Upper lobe of left lung (tissue), 6 donors: ENCODE data around the gene NUP107. TPM values are rescaled to one million over a fixed set of nuclear protein-coding genes. Genes with fewer than 3 reads are reported as not detected.

Experiments
- ATAC-seq, 2 donors: fragments of 200-7000 bp; cut with Tn5 transposase; one replicate each; pipeline ENCODE4 v1.9.1; 2022; ENCODE audit warnings: mild to moderate bottlenecking in 2 of 2, moderate library complexity in 2 of 2; ENCODE audit not compliant: low FRiP score in 2 of 2
- DNase-seq, 2 donors: peaks; one replicate each; pipeline ENCODE4 v3.0.0-alpha.2; 2019 to 2020
- H3K27ac ChIP-seq, 4 donors: fragments of 200-600 bp; sonication (generic); one replicate each; pipeline ENCODE4 v1.5.1; 2016 to 2019
- H3K27me3 ChIP-seq, 4 donors: fragments of 200-600 bp; sonication (generic); one replicate each; pipeline ENCODE4 v1.5.1; 2017 to 2019
- H3K36me3 ChIP-seq, 4 donors: fragments of 200-600 bp; sonication (generic); one replicate each; pipeline ENCODE4 v1.5.1; 2016 to 2019
- H3K4me1 ChIP-seq, 4 donors: fragments of 200-600 bp; sonication (generic); one replicate each; pipeline ENCODE4 v1.5.1; 2018 to 2019
- H3K4me3 ChIP-seq, 4 donors: fragments of 200-600 bp; sonication (generic); one replicate each; pipeline ENCODE4 v1.5.1; 2017 to 2019; ENCODE audit warnings: mild to moderate bottlenecking in 2 of 4, moderate library complexity in 1 of 4
- H3K9me3 ChIP-seq, 4 donors: fragments of 200-600 bp; sonication (generic); one replicate each; pipeline ENCODE4 v1.5.1; 2018 to 2019
- CTCF ChIP-seq, 6 experiments: fragments of 450-650 bp in 4 of 6; fragments of 200-600 bp in 2 of 6; sonication (generic) in 2 of 6; IDR thresholded peaks; one replicate each; pipeline ENCODE4 v1.5.1; 2016 to 2019; ENCODE audit warnings: antibody characterized with exemption in 6 of 6
- EP300 ChIP-seq, 4 donors: sonication (generic); formaldehyde crosslinking; IDR thresholded peaks; one replicate each; pipeline ENCODE4 v1.5.1; 2017; ENCODE audit warnings: antibody characterized with exemption in 4 of 4, control low read depth in 2 of 4
- POLR2A ChIP-seq, 4 donors: fragments of 450-650 bp; IDR thresholded peaks; one replicate each; pipeline ENCODE4 v1.5.1; 2016 to 2017; ENCODE audit warnings: antibody characterized with exemption in 4 of 4, mild to moderate bottlenecking in 2 of 4
- POLR2AphosphoS5 ChIP-seq, 2 donors: sonication (generic); formaldehyde crosslinking; IDR thresholded peaks; one replicate each; pipeline ENCODE4 v1.5.1; 2017; ENCODE audit warnings: antibody characterized with exemption in 2 of 2
- WGBS, 2 donors: methylation state at CpG; one replicate each; pipeline ENCODE4 v1.1.5; 2017 to 2018; 5-methylcytosine and 5-hydroxymethylcytosine counted together
- total RNA-seq, 6 donors: library from RNA; depleted of rRNA in 4 of 6; stranded (reverse); fragments of >200 nt in 4 of 6; gene quantifications; one replicate each; pipeline versions ENCODE4 v1.1.0 to v1.2.1, GENCODE V29; 2016 to 2021
- donor health status: DM: no; HTN: no; CAD: no; lungs with moderate emphysema.
- donor health status: DM: no; HTN: yes; CAD: no; lungs with severe emphysema.

The NUP107 gene
- total RNA-seq, 6 donors from 2014 or later: 26.1 to 56.6 (median 29.1) TPM

- no peak overlapping the region for H3K27ac ChIP-seq
- DNase-seq (no peak), ATAC-seq (no peak)
- H3K4me1 ChIP-seq: peaks cover 0 to 5% (median 1%) of the 10 kb centered on the region in 4 donors
- H3K27me3 ChIP-seq: no peaks in the 10 kb centered on the region
- WGBS, 2 donors: 69 to 71% methylated on average over 1 of the region's 1 CpG
- H3K36me3 ChIP-seq: peaks cover 0 to 24% (median 0%) of the 10 kb centered on the region in 4 donors
- no peak for TF ChIP-seq POLR2AphosphoS5 (IDR thresholded peaks at IDR 0.05)
- TF ChIP-seq EP300 (IDR thresholded peaks at IDR 0.05): no peak
- no peak for TF ChIP-seq POLR2A (IDR thresholded peaks at IDR 0.05)
- no peak for TF ChIP-seq CTCF (IDR thresholded peaks at IDR 0.05)
- no peaks in the 10 kb centered on the region for H3K9me3 ChIP-seq
- no peak overlapping the region for H3K4me3 ChIP-seq
These were observed 19.5 kb upstream of the NUP107 start for GRCh38 chr12:68667291-68667690.

- Histone ChIP-seq H3K9me3 (no peaks in the 10 kb centered on the region), H3K4me1 (peaks cover 0 to 5% (median 1%) of the 10 kb centered on the region in 4 donors), H3K4me3 (no peak overlapping the region), H3K27me3 (no peaks in the 10 kb centered on the region), H3K36me3 (peaks cover 0 to 19% (median 0%) of the 10 kb centered on the region in 4 donors), H3K27ac (no peak overlapping the region)
- ATAC-seq: no peak
- no peak for TF ChIP-seq CTCF (IDR thresholded peaks at IDR 0.05)
- no peak for TF ChIP-seq POLR2AphosphoS5 (IDR thresholded peaks at IDR 0.05)
- TF ChIP-seq EP300 (IDR thresholded peaks at IDR 0.05): no peak
- TF ChIP-seq POLR2A (IDR thresholded peaks at IDR 0.05): no peak
- WGBS, 2 donors: 20 to 50% methylated on average over 1 of the region's 1 CpG
- DNase-seq: no peak
These were observed 18.9 kb upstream of the NUP107 start for GRCh38 chr12:68667896-68668295.

- Histone ChIP-seq H3K4me3 (no peak overlapping the region), H3K36me3 (no peaks in the 10 kb centered on the region), H3K4me1 (peaks cover 0 to 13% (median 8%) of the 10 kb centered on the region in 4 donors), H3K27ac (no peak overlapping the region), H3K27me3 (no peaks in the 10 kb centered on the region), H3K9me3 (no peaks in the 10 kb centered on the region)
- no peak for ATAC-seq
- TF ChIP-seq EP300 (IDR thresholded peaks at IDR 0.05) (no peak), CTCF (IDR thresholded peaks at IDR 0.05) (no peak), POLR2A (IDR thresholded peaks at IDR 0.05) (no peak), POLR2AphosphoS5 (IDR thresholded peaks at IDR 0.05) (no peak)
- DNase-seq: no peak
- 80 to 98% methylated on average over 4 of the region's 4 CpGs for WGBS, 2 donors
These were observed 15.6 kb upstream of the NUP107 start for GRCh38 chr12:68671179-68671578.

GRCh38 chr12:68673788-68674187 is 13.0 kb upstream of the NUP107 start:
- WGBS, 2 donors: 77 to 78% methylated on average over 4 of the region's 4 CpGs
- no peaks in the 10 kb centered on the region for H3K27me3 ChIP-seq
- DNase-seq (no peak), ATAC-seq (no peak)
- no peaks in the 10 kb centered on the region for H3K9me3 ChIP-seq
- H3K4me1 ChIP-seq: peaks cover 0 to 16% (median 9%) of the 10 kb centered on the region in 4 donors
- H3K4me3 ChIP-seq: no peak overlapping the region
- H3K36me3 ChIP-seq: no peaks in the 10 kb centered on the region
- H3K27ac ChIP-seq: no peak overlapping the region
- TF ChIP-seq EP300 (IDR thresholded peaks at IDR 0.05) (no peak), CTCF (IDR thresholded peaks at IDR 0.05) (no peak), POLR2A (IDR thresholded peaks at IDR 0.05) (no peak), POLR2AphosphoS5 (IDR thresholded peaks at IDR 0.05) (no peak)

GRCh38 chr12:68674376-68674775 is 12.4 kb upstream of the NUP107 start:
- Histone ChIP-seq H3K4me1 (peaks cover 0 to 16% (median 9%) of the 10 kb centered on the region in 4 donors), H3K9me3 (no peaks in the 10 kb centered on the region), H3K27me3 (no peaks in the 10 kb centered on the region), H3K27ac (no peak overlapping the region), H3K4me3 (no peak overlapping the region), H3K36me3 (no peaks in the 10 kb centered on the region)
- ATAC-seq: no peak
- no peak for TF ChIP-seq CTCF (IDR thresholded peaks at IDR 0.05)
- TF ChIP-seq EP300 (IDR thresholded peaks at IDR 0.05): no peak
- no peak for TF ChIP-seq POLR2A (IDR thresholded peaks at IDR 0.05)
- TF ChIP-seq POLR2AphosphoS5 (IDR thresholded peaks at IDR 0.05): no peak
- DNase-seq: no peak
